HepG2 (cell line): ENCODE data around the gene HRC. TPM values are rescaled to one million over a fixed set of nuclear protein-coding genes. Genes with fewer than 3 reads are reported as not detected.

Experiments used
- ATF4 ChIP-seq, 2 experiments: fragments of 450-650 bp in 1 of 2; sonication (generic) in 1 of 2; formaldehyde crosslinking; IDR thresholded peaks; 2 replicates each; pipeline versions ENCODE4 v1.5.0 to v1.8.0; 2020 to 2022; ENCODE audit warnings: mild to moderate bottlenecking in 1 of 2, missing genetic modification reagents in 1 of 2
- EEA1 ChIP-seq: sonication (generic); formaldehyde crosslinking; IDR thresholded peaks from 2 replicates; pipeline ENCODE4 v1.5.1; 2020; ENCODE audit warnings: mild to moderate bottlenecking, missing genetic modification reagents, borderline replicate concordance
- ETS1 ChIP-seq: sonication (generic); formaldehyde crosslinking; IDR thresholded peaks from 2 replicates; pipeline ENCODE4 v1.4.0; 2020; ENCODE audit warnings: missing genetic modification reagents
- GABPB1 ChIP-seq: IDR thresholded peaks from 2 replicates; pipeline ENCODE4 v1.6.1; 2016; ENCODE audit warnings: mild to moderate bottlenecking, missing genetic modification reagents, moderate library complexity, missing compliant biosample characterization
- GLI4 ChIP-seq: sonication (generic); formaldehyde crosslinking; IDR thresholded peaks from 2 replicates; pipeline ENCODE4 v1.5.1; 2020; ENCODE audit warnings: missing genetic modification reagents, mild to moderate bottlenecking, moderate library complexity, borderline replicate concordance
- KDM5A ChIP-seq: fragments of 200-600 bp; sonication (generic); IDR thresholded peaks from 2 replicates; pipeline ENCODE4 v1.7.0; 2018; ENCODE audit warnings: antibody characterized with exemption, mild to moderate bottlenecking, low read length, borderline replicate concordance
- KLF9 ChIP-seq: IDR thresholded peaks from 2 replicates; pipeline ENCODE4 v1.6.1; 2016; ENCODE audit warnings: low read depth
- MAZ ChIP-seq, 2 experiments: sonication (generic) in 1 of 2; formaldehyde crosslinking in 1 of 2; IDR thresholded peaks; 2 replicates each; pipeline versions ENCODE4 v1.5.0 to v1.6.1; 2012 to 2020; ENCODE audit warnings: low read depth in 2 of 2, mild to moderate bottlenecking in 2 of 2, borderline replicate concordance in 1 of 2, improper control_type of control experiment in 1 of 2, low read length in 1 of 2, missing genetic modification reagents in 1 of 2, moderate library complexity in 1 of 2
- MTF1 ChIP-seq: sonication (generic); formaldehyde crosslinking; IDR thresholded peaks from 2 replicates; pipeline ENCODE4 v1.5.0; 2020; ENCODE audit warnings: missing genetic modification reagents
- PHF8 ChIP-seq: sonication (generic); formaldehyde crosslinking; IDR thresholded peaks from 2 replicates; pipeline ENCODE4 v1.5.0; 2020; ENCODE audit warnings: missing genetic modification reagents
- RAD21 ChIP-seq: fragments of 450-650 bp; formaldehyde crosslinking; IDR thresholded peaks from 2 replicates; pipeline ENCODE4 v1.5.0; 2020; ENCODE audit warnings: mild to moderate bottlenecking
- REL ChIP-seq: sonication (generic); formaldehyde crosslinking; conservative IDR thresholded peaks from 2 replicates; pipeline ENCODE4 v1.8.0; 2022; ENCODE audit warnings: mild to moderate bottlenecking, missing genetic modification reagents, moderate library complexity
- RFXAP ChIP-seq: sonication (generic); formaldehyde crosslinking; IDR thresholded peaks from 2 replicates; pipeline ENCODE4 v1.4.0; 2020; ENCODE audit warnings: missing genetic modification reagents, borderline replicate concordance
- ZC3H13 ChIP-seq: sonication (generic); formaldehyde crosslinking; IDR thresholded peaks from 2 replicates; pipeline ENCODE4 v1.8.1; 2023; ENCODE audit warnings: mild to moderate bottlenecking, missing genetic modification reagents, moderate library complexity
- ZNF343 ChIP-seq: sonication (generic); formaldehyde crosslinking; IDR thresholded peaks from 2 replicates; pipeline ENCODE4 v1.4.0; 2020; ENCODE audit warnings: mild to moderate bottlenecking, missing genetic modification reagents
- ZNF547 ChIP-seq: sonication (generic); formaldehyde crosslinking; IDR thresholded peaks from 2 replicates; pipeline ENCODE4 v1.5.1; 2020; ENCODE audit warnings: mild to moderate bottlenecking, missing genetic modification reagents
- ZNF567 ChIP-seq: sonication (generic); formaldehyde crosslinking; IDR thresholded peaks from 2 replicates; pipeline ENCODE4 v1.8.1; 2023; ENCODE audit warnings: mild to moderate bottlenecking, missing genetic modification reagents, borderline replicate concordance
- ZNF572 ChIP-seq: sonication (generic); formaldehyde crosslinking; IDR thresholded peaks from 2 replicates; pipeline ENCODE4 v1.5.1; 2020; ENCODE audit warnings: mild to moderate bottlenecking, missing genetic modification reagents
- ZNF672 ChIP-seq: sonication (generic); formaldehyde crosslinking; IDR thresholded peaks from 2 replicates; pipeline ENCODE4 v1.8.1; 2022; ENCODE audit warnings: missing genetic modification reagents
- polyA plus RNA-seq, 8 experiments: library from polyadenylated mRNA; depleted of rRNA in 3 of 8; stranded (reverse) in 7 of 8; unstranded in 1 of 8; fragments of >200 nt; fragmentation: Illumina TruSeq in 4 of 8; extraction: Trizol in 4 of 8; gene quantifications; 2 replicates each; pipeline versions ENCODE4 v1.2.1 to v1.2.3, GENCODE V29; 2011 to 2016; ENCODE audit warnings: low read depth in 4 of 8, missing spikeins in 1 of 8, mixed read lengths in 1 of 8; ENCODE audit not compliant: insufficient read depth in 1 of 8
- total RNA-seq, 5 experiments: library from RNA; depleted of rRNA; stranded (reverse); fragments of >200 nt; fragmentation: Illumina TruSeq; extraction: Trizol; gene quantifications; 2 replicates each; pipeline ENCODE4 v1.2.3, GENCODE V29; 2016; ENCODE audit warnings: low read depth in 1 of 5
- TF ChIP-seq, protein P1 (sequence below): sonication (generic); formaldehyde crosslinking; IDR thresholded peaks from 2 replicates; pipeline ENCODE4 v1.4.0; 2020; ENCODE audit warnings: mild to moderate bottlenecking, missing genetic modification reagents, borderline replicate concordance
- TF ChIP-seq, protein P2 (sequence below): IDR thresholded peaks from 2 replicates; pipeline ENCODE4 v1.6.1; 2016

HRC gene
- total and polyA plus RNA-seq, 2 of the 13 experiments (the other 11 are each of a cell fraction or from before 2014, with no cell fraction given) = 3.6 to 15.4 TPM

DNA sequence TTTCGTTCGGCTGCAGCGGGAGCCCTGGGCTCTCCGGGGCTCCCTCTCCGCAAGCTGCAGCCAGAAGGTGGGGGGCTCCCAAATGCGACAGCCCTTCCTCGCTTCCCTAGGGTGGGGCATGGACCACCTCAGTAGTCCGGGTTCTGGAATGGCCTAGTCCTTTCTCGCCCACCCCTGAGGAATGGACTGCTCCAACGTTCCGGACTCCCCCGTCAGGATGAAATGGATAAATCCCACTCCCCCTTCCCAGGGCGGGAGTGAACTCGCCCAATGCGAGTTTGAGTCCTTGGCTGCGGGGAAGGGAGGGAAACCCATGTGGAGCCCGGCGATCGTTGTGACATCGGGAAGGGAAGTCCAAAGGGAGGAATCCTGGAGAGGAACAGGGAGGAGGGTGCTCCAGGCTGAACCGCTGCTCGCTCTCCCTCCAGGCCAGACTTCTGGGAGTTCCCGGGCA is 5.5 kb downstream of the HRC start (continued):
- TF ChIP-seq, protein P1, sequence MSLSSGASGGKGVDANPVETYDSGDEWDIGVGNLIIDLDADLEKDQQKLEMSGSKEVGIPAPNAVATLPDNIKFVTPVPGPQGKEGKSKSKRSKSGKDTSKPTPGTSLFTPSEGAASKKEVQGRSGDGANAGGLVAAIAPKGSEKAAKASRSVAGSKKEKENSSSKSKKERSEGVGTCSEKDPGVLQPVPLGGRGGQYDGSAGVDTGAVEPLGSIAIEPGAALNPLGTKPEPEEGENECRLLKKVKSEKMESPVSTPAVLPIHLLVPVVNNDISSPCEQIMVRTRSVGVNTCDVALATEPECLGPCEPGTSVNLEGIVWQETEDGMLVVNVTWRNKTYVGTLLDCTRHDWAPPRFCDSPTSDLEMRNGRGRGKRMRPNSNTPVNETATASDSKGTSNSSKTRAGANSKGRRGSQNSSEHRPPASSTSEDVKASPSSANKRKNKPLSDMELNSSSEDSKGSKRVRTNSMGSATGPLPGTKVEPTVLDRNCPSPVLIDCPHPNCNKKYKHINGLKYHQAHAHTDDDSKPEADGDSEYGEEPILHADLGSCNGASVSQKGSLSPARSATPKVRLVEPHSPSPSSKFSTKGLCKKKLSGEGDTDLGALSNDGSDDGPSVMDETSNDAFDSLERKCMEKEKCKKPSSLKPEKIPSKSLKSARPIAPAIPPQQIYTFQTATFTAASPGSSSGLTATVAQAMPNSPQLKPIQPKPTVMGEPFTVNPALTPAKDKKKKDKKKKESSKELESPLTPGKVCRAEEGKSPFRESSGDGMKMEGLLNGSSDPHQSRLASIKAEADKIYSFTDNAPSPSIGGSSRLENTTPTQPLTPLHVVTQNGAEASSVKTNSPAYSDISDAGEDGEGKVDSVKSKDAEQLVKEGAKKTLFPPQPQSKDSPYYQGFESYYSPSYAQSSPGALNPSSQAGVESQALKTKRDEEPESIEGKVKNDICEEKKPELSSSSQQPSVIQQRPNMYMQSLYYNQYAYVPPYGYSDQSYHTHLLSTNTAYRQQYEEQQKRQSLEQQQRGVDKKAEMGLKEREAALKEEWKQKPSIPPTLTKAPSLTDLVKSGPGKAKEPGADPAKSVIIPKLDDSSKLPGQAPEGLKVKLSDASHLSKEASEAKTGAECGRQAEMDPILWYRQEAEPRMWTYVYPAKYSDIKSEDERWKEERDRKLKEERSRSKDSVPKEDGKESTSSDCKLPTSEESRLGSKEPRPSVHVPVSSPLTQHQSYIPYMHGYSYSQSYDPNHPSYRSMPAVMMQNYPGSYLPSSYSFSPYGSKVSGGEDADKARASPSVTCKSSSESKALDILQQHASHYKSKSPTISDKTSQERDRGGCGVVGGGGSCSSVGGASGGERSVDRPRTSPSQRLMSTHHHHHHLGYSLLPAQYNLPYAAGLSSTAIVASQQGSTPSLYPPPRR (CRISPR knock-in tag) = no peak
- peak; percentile 55; the same call in 1 of the 2 replicates for TF ChIP-seq GLI4 (CRISPR knock-in tag)
- TF ChIP-seq ZNF547 (CRISPR knock-in tag) = 0 out of 2 replicates have a peak, but pooled peaks have one; percentile 89
- TF ChIP-seq, protein P2, sequence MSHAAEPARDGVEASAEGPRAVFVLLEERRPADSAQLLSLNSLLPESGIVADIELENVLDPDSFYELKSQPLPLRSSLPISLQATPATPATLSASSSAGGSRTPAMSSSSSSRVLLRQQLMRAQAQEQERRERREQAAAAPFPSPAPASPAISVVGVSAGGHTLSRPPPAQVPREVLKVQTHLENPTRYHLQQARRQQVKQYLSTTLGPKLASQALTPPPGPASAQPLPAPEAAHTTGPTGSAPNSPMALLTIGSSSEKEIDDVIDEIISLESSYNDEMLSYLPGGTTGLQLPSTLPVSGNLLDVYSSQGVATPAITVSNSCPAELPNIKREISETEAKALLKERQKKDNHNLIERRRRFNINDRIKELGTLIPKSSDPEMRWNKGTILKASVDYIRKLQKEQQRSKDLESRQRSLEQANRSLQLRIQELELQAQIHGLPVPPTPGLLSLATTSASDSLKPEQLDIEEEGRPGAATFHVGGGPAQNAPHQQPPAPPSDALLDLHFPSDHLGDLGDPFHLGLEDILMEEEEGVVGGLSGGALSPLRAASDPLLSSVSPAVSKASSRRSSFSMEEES = no peak
- 0 out of 2 replicates have a peak, but pooled peaks have one; percentile 43 for TF ChIP-seq ZNF567
- 0 out of 2 replicates have a peak, but pooled peaks have one; percentile 4 for TF ChIP-seq ZC3H13 (CRISPR knock-in tag)
- TF ChIP-seq ZNF572 = peak; percentile 21; the same call in 1 of the 2 replicates
- TF ChIP-seq EEA1 = no peak
- TF ChIP-seq ATF4 (CRISPR knock-in tag; IDR thresholded peaks at IDR 0.05) = peak in 1 of 2 experiments; percentile 10; a peak in 1 of 4 replicates
- no peak for TF ChIP-seq MAZ (IDR thresholded peaks at IDR 0.05; ENCODE audit: borderline replicate concordance, low read depth, low read length)
- no peak for TF ChIP-seq MAZ (CRISPR knock-in tag; IDR thresholded peaks at IDR 0.05; ENCODE audit: low read depth)
- TF ChIP-seq RAD21 (CRISPR knock-in tag) = no peak
- TF ChIP-seq ETS1 (CRISPR knock-in tag) = 0 out of 2 replicates have a peak, but pooled peaks have one; percentile 22
- peak; percentile 56; the same call in 1 of the 2 replicates for TF ChIP-seq KDM5A
- peak; percentile 37 for TF ChIP-seq PHF8 (CRISPR knock-in tag)
- no peak for TF ChIP-seq ZNF343
- TF ChIP-seq GABPB1 (CRISPR knock-in tag) = no peak
- TF ChIP-seq MTF1 (CRISPR knock-in tag) = no peak
- no peak for TF ChIP-seq ZNF672
- 0 out of 2 replicates have a peak, but pooled peaks have one; percentile 16 for TF ChIP-seq KLF9
- 0 out of 2 replicates have a peak, but pooled peaks have one; percentile 37 for TF ChIP-seq RFXAP (CRISPR knock-in tag)
- TF ChIP-seq REL (CRISPR knock-in tag) = 0 out of 2 replicates have a peak, but pooled peaks have one; percentile 3
